Measurements from ENCODE around the gene FAM167B. TPM values are rescaled to one million over a fixed set of nuclear protein-coding genes. Genes with fewer than 3 reads are reported as not detected.
"Not testable (repeated sequence)": the region's sequence is repeated elsewhere in the genome, so short reads cannot be mapped to it uniquely, and the experiment has no call there.

FAM167B gene
- total RNA-seq, 1 donor from 2014 or later: 8.1 TPM

- DNase-seq (no peak), ATAC-seq (ENCODE audit: poor library complexity) (no peak)
- intact Hi-C loops (cut with DNase I): no loop called here
These were observed 4.1 kb downstream of the FAM167B start, which contains the start of gene LCK for GRCh38 chr1:32250893-32251716. LCK (plus strand) TSS chr1:32251265; CDS start chr1:32274330, 23,065 bp downstream.

DNA sequence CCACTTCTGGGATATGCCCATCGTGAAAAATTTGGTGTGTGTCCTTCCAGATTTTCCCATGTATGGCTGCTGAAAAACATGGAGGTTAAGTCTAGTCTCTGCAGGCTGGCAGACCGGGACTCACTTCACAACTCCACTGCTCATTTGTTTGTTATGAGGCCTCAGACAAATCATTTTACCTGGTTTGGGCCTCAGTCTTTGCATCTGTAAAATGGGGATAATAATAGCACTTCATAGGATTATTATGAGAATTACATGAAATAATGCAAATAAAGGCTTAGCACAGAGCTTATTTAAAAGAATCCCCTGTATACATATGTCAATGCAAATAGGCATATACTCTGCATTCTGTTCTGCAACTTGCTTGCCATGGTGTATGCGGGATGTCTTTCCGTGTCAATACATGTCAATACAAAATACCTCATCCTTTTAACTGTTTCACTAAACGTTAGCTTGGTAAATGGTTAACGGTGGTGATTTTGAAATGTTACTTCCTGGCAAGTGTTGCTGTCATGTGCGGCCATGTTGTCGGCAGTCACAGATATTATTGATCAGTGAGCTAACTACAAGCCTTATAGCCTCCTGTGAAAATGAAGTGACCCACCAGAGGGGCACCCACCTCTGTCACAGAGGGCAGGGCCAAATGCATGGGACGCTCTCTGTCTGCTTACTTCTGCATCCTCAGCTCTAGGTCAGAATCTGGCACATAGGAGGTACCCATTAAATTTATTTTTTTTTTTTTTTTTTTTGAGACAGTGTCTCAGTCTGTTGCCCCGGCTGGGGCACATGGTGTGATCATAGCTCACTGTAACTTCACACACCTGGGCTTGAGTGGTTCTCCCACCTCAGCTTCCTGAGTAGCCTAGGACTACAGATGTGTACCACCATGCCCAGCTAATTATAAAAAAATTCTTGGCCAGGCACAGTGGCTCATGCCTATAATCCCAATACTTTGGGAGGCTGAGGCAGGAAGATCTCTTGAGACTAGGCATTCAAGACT lies 8.3 kb downstream of the FAM167B start:
- intact Hi-C loops (cut with DNase I): no loop called here
- ATAC-seq (ENCODE audit: poor library complexity): no peak
- no peak for DNase-seq

- DNase-seq (no peak), ATAC-seq (ENCODE audit: poor library complexity) (no peak)
- intact Hi-C loops (cut with DNase I): no loop called here
These were observed 9.6 kb downstream of the FAM167B start for GRCh38 chr1:32256473-32257226.

DNA sequence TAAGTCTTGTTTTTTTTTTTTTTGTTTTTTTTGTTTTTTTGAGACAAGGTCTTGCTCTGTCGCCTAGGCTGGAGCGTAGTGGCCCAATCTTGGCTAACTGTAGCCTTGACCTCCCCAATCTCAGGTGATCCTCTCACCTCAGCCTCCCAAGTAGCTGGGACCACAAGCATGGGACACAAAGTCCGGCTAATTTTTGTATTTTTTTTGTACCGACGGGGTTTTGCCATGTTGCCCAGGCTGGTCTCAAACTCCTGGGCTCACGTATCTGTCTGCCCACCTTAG lies 10.1 kb downstream of the FAM167B start:
- intact Hi-C loops (cut with DNase I): no loop called here
- no peak for ATAC-seq (ENCODE audit: poor library complexity)
- DNase-seq: no peak

DNA sequence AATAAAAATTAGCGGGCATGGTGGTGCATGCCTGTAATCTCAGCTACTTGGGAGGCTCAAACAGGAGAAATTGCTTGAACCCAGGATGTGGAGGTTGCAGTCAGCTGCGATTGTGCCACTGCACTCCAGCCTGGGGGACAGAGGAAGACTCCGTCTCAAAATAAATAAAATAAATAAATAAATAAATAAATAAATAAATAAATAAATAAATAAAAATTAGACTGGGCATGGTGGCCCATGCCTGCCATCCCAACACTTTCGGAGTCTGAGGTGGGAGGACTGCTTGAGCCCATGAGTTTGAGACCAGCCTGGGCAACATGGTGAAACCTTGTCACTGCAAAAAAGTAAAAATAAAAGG lies 16.2 kb downstream of the FAM167B start:
- DNase-seq; intact Hi-C loops (cut with DNase I); ATAC-seq (ENCODE audit: poor library complexity): not testable (repeated sequence)

GRCh38 chr1:32263744-32264143 lies 16.7 kb downstream of the FAM167B start:
- no peak for DNase-seq
- no peak for ATAC-seq (ENCODE audit: poor library complexity)
- intact Hi-C loops (cut with DNase I): no loop called here

- DNase-seq: no peak
- ATAC-seq (ENCODE audit: poor library complexity): no peak
- intact Hi-C loops (cut with DNase I): no loop called here
These were observed 18.8 kb downstream of the FAM167B start for GRCh38 chr1:32265846-32266245.

DNA sequence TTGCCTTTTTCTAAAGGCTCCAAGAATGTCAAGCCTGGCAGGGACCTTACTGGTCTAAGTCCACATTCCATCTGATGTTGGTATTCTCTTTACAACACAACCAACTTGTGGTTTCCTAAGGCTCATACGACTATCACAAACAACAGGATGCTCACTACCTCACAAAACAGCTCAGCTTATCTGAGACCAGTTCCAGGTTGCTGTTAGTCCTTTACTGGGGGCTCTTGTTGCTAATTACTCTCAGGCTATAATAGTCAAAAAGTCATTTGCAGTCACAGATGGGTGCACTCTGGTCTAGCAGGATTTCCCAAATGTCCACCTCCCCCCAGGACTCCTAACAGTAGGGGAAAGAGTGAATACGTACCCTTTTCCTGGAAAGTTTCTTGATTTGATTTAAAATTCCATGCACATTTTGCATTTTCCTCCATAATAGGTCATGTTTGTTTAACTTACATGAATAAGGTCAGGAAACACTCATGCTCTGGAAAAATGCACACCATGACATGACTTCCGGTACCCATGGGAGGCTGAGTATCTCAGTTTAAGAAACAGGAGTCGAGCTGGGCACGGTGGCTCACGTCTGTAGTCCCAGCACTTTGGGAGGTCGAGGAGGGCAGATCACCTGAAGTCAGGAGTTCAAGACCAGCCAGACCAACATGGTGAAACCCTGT lies 20.0 kb downstream of the FAM167B start:
- intact Hi-C loops (cut with DNase I): no loop called here
- ATAC-seq (ENCODE audit: poor library complexity) (no peak), DNase-seq (no peak)

- intact Hi-C loops (cut with DNase I): no loop called here
- ATAC-seq (ENCODE audit: poor library complexity): no peak
- DNase-seq: no peak
These were observed 22.7 kb downstream of the FAM167B start for GRCh38 chr1:32269744-32270143.

- DNase-seq (no peak), ATAC-seq (ENCODE audit: poor library complexity) (no peak)
- intact Hi-C loops (cut with DNase I): no loop called here
These were observed 25.8 kb downstream of the FAM167B start for GRCh38 chr1:32272557-32273390.

DNA sequence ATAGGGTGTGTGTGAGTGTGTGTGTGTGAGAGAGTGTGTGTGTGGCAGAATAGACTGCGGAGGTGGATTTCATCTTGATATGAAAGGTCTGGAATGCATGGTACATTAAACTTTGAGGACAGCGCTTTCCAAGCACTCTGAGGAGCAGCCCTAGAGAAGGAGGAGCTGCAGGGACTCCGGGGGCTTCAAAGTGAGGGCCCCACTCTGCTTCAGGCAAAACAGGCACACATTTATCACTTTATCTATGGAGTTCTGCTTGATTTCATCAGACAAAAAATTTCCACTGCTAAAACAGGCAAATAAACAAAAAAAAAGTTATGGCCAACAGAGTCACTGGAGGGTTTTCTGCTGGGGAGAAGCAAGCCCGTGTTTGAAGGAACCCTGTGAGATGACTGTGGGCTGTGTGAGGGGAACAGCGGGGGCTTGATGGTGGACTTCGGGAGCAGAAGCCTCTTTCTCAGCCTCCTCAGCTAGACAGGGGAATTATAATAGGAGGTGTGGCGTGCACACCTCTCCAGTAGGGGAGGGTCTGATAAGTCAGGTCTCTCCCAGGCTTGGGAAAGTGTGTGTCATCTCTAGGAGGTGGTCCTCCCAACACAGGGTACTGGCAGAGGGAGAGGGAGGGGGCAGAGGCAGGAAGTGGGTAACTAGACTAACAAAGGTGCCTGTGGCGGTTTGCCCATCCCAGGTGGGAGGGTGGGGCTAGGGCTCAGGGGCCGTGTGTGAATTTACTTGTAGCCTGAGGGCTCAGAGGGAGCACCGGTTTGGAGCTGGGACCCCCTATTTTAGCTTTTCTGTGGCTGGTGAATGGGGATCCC lies 26.6 kb downstream of the FAM167B start:
- no peak for DNase-seq
- ATAC-seq (ENCODE audit: poor library complexity): no peak

DNA sequence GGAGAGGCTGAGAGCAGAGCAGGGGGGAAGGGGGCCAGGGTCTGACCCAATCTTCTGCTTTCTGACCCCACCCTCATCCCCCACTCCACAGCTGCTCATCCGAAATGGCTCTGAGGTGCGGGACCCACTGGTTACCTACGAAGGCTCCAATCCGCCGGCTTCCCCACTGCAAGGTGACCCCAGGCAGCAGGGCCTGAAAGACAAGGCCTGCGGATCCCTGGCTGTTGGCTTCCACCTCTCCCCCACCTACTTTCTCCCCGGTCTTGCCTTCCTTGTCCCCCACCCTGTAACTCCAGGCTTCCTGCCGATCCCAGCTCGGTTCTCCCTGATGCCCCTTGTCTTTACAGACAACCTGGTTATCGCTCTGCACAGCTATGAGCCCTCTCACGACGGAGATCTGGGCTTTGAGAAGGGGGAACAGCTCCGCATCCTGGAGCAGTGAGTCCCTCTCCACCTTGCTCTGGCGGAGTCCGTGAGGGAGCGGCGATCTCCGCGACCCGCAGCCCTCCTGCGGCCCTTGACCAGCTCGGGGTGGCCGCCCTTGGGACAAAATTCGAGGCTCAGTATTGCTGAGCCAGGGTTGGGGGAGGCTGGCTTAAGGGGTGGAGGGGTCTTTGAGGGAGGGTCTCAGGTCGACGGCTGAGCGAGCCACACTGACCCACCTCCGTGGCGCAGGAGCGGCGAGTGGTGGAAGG lies 27.8 kb downstream of the FAM167B start:
- intact Hi-C loops (cut with DNase I): no loop called here
- no peak for ATAC-seq (ENCODE audit: poor library complexity)
- no peak for DNase-seq

More for the DNA sequence above, 26.6 kb downstream of the FAM167B start:
- intact Hi-C loops (cut with DNase I): no loop called here

DNA sequence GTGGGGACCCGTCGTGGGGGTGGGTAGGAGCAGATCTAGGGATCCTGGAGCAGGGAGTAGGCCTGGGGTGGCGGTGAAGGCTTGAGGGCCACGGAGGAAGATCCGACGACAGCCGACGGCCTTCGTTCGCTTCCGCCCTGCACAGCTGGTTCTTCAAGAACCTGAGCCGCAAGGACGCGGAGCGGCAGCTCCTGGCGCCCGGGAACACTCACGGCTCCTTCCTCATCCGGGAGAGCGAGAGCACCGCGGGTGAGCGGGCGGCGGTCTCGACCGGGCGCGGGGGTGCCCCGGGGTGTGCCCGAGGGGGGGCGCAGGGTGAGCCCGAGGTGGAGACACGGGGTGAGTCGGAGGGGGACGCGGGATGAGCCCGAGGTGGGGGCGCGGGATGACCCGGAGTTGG lies 28.4 kb downstream of the FAM167B start:
- intact Hi-C loops (cut with DNase I): no loop called here
- no peak for ATAC-seq (ENCODE audit: poor library complexity)

DNA sequence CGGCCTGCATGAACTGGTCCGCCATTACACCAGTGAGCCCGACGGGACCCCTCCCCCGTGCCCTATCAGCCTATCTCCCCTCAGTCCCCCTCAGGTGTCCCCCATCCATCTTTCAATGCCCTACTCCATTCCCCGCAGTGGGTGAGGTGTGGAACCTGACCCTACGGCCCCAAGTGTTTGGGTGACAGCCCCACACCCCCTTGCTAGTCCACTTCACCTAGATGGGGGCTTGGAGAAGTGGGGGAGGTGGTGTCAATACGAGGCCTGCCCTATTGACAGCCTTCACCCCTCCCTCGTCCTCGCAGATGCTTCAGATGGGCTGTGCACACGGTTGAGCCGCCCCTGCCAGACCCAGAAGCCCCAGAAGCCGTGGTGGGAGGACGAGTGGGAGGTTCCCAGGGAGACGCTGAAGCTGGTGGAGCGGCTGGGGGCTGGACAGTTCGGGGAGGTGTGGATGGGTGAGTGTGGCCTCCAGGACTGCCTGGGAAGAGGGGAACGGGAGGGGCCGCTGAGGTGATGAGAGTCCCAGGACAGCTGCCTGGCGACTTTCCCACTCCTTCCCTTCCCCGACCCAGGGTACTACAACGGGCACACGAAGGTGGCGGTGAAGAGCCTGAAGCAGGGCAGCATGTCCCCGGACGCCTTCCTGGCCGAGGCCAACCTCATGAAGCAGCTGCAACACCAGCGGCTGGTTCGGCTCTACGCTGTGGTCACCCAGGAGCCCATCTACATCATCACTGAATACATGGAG lies 29.2 kb downstream of the FAM167B start:
- ATAC-seq (ENCODE audit: poor library complexity) (peak; percentile 18), DNase-seq (no peak)
- intact Hi-C loops (cut with DNase I): no loop called here

More for the DNA sequence above, 28.4 kb downstream of the FAM167B start:
- DNase-seq: no peak

GRCh38 chr1:32284777-32285176 lies 37.8 kb downstream of the FAM167B start:
- intact Hi-C loops (cut with DNase I); ATAC-seq (ENCODE audit: poor library complexity); DNase-seq: not testable (repeated sequence)

GRCh38 chr1:32285658-32286057 lies 38.6 kb downstream of the FAM167B start:
- DNase-seq (no peak), ATAC-seq (ENCODE audit: poor library complexity) (no peak)
- intact Hi-C loops (cut with DNase I): no loop called here

Measured in Right ventricle myocardium superior (tissue), 1 donor.